ENCODE data around the gene MED29. TPM values are rescaled to one million over a fixed set of nuclear protein-coding genes. Genes with fewer than 3 reads are reported as not detected.

MED29 gene
- total and polyA plus RNA-seq, 2 of the 13 experiments (the other 11 are each of a cell fraction or from before 2014, with no cell fraction given): 14.0 to 19.7 TPM

DNA sequence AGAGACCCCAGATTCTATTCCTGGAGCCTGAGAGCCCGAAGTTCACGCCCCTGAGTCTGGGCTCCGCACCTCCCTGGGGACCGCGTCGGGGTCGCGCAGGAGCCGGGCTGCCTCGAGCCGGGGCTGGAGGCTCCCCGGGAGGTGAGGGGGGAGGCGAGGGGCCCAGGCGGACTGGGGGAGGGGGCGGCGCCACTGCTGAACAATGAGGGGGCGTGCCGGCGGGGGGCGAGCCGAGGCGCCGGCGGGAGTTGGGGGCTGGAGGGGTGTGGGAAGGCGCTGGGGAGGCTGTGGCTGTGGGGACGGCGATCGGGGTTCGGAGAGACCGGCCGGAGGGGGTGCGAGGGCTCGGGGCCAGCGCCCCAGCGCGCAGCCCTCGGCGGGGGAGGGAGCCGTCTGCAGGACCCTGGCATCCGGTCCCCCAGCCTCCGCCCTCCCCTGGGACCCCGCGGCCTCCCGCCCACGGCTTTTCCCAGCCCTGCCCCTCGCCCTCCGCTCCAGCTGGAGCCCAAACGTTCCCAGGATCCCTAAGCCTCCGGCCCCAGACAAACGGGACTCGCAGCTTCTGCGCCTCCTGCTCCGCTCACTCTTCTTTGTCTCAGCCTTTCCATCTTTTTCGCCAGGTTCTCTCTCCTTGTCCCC lies 22.2 kb downstream of the MED29 start (continued):
- TF ChIP-seq SNAPC5 (CRISPR knock-in tag; IDR thresholded peaks at IDR 0.05; ENCODE audit: borderline replicate concordance) (no peak), ZBTB38 (CRISPR knock-in tag; IDR thresholded peaks at IDR 0.05) (no peak), ZKSCAN5 (CRISPR knock-in tag; IDR thresholded peaks at IDR 0.05) (no peak), TRIM24 (CRISPR knock-in tag; IDR thresholded peaks at IDR 0.05) (no peak), SNRNP70 (IDR thresholded peaks at IDR 0.05; ENCODE audit: low read depth, low read length) (no peak), ZNF770 (CRISPR knock-in tag; IDR thresholded peaks at IDR 0.05) (0 out of 2 replicates have a peak, but pooled peaks have one; percentile 14), ATRX (CRISPR knock-in tag; IDR thresholded peaks at IDR 0.05; ENCODE audit: borderline replicate concordance) (no peak), ZNF672 (CRISPR knock-in tag; IDR thresholded peaks at IDR 0.05) (no peak), SMYD3 (CRISPR knock-in tag; IDR thresholded peaks at IDR 0.05) (no peak), RFX3 (CRISPR knock-in tag; IDR thresholded peaks at IDR 0.05) (no peak), ZNF446 (CRISPR knock-in tag; IDR thresholded peaks at IDR 0.05) (0 out of 2 replicates have a peak, but pooled peaks have one; percentile 45), ZMAT5 (CRISPR knock-in tag; IDR thresholded peaks at IDR 0.05; ENCODE audit: borderline replicate concordance, low read depth) (no peak), ZNF790 (CRISPR knock-in tag; IDR thresholded peaks at IDR 0.05; ENCODE audit: borderline replicate concordance) (no peak), RAD51 (IDR thresholded peaks at IDR 0.05; ENCODE audit: borderline replicate concordance) (no peak), ZFP36L1 (CRISPR knock-in tag; IDR thresholded peaks at IDR 0.05) (no peak), ZNF124 (CRISPR knock-in tag; IDR thresholded peaks at IDR 0.05) (no peak)
- TF ChIP-seq, protein P1, sequence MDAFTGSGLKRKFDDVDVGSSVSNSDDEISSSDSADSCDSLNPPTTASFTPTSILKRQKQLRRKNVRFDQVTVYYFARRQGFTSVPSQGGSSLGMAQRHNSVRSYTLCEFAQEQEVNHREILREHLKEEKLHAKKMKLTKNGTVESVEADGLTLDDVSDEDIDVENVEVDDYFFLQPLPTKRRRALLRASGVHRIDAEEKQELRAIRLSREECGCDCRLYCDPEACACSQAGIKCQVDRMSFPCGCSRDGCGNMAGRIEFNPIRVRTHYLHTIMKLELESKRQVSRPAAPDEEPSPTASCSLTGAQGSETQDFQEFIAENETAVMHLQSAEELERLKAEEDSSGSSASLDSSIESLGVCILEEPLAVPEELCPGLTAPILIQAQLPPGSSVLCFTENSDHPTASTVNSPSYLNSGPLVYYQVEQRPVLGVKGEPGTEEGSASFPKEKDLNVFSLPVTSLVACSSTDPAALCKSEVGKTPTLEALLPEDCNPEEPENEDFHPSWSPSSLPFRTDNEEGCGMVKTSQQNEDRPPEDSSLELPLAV (CRISPR knock-in tag; conservative IDR thresholded peaks at IDR 0.05; ENCODE audit: low read depth): no peak
- TF ChIP-seq, protein P2, sequence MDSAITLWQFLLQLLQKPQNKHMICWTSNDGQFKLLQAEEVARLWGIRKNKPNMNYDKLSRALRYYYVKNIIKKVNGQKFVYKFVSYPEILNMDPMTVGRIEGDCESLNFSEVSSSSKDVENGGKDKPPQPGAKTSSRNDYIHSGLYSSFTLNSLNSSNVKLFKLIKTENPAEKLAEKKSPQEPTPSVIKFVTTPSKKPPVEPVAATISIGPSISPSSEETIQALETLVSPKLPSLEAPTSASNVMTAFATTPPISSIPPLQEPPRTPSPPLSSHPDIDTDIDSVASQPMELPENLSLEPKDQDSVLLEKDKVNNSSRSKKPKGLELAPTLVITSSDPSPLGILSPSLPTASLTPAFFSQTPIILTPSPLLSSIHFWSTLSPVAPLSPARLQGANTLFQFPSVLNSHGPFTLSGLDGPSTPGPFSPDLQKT (CRISPR knock-in tag; IDR thresholded peaks at IDR 0.05; ENCODE audit: borderline replicate concordance): no peak

All from HepG2 (cell line).